Smooth muscle cell (in vitro differentiated cells): ENCODE results near the gene HNRNPLL. TPM values are rescaled to one million over a fixed set of nuclear protein-coding genes. Genes with fewer than 3 reads are reported as not detected.

Experiments used
- DNase-seq: peaks from one replicate; lab custom pipeline; 2025; ENCODE audit not compliant: unreplicated experiment; lab: John Stamatoyannopoulos, UW
- H2AFZ ChIP-seq: fragments of 200-600 bp; sonication (generic); 2 replicates; pipeline ENCODE4 v1.6.0; 2016; ENCODE audit warnings: antibody characterized with exemption, low read depth, mild to moderate bottlenecking
- H3F3A ChIP-seq: fragments of 200-600 bp; sonication (generic); 2 replicates; pipeline ENCODE4 v1.6.0; 2017; ENCODE audit warnings: antibody characterized with exemption, low read depth
- H3K27ac ChIP-seq: fragments of 200-600 bp; sonication (generic); 2 replicates; pipeline ENCODE4 v1.5.1; 2016; ENCODE audit warnings: low read depth, mild to moderate bottlenecking
- H3K27me3 ChIP-seq: fragments of 200-600 bp; sonication (generic); 2 replicates; pipeline ENCODE4 v1.6.1; 2016; ENCODE audit warnings: low read depth, mild to moderate bottlenecking
- H3K36me3 ChIP-seq: fragments of 200-600 bp; sonication (generic); 2 replicates; pipeline ENCODE4 v1.5.1; 2016; ENCODE audit warnings: low read depth
- H3K4me1 ChIP-seq: fragments of 200-600 bp; sonication (generic); 2 replicates; pipeline ENCODE4 v1.5.1; 2016; ENCODE audit warnings: low read depth
- H3K4me2 ChIP-seq: fragments of 200-600 bp; sonication (generic); 2 replicates; pipeline ENCODE4 v1.6.0; 2016; ENCODE audit warnings: mild to moderate bottlenecking
- H3K4me3 ChIP-seq: fragments of 200-600 bp; sonication (generic); 2 replicates; pipeline ENCODE4 v1.5.1; 2016; ENCODE audit warnings: mild to moderate bottlenecking
- H3K79me2 ChIP-seq: fragments of 200-600 bp; sonication (generic); 2 replicates; pipeline ENCODE4 v1.6.0; 2016; ENCODE audit warnings: low read depth, mild to moderate bottlenecking
- H3K9ac ChIP-seq: fragments of 200-600 bp; sonication (generic); 2 replicates; pipeline ENCODE4 v1.6.0; 2016; ENCODE audit warnings: low read depth
- H3K9me3 ChIP-seq: fragments of 200-600 bp; sonication (generic); replicated peaks from 2 replicates; pipeline ENCODE4 v1.5.1; 2016; ENCODE audit warnings: low read depth
- H4K20me1 ChIP-seq: fragments of 200-600 bp; sonication (generic); 2 replicates; pipeline ENCODE4 v1.6.0; 2016; ENCODE audit warnings: low read depth
- WGBS: methylation state at CpG from one replicate; pipeline ENCODE4 v1.1.7; 2016; ENCODE audit warnings: low lambda C conversion rate; 5-methylcytosine and 5-hydroxymethylcytosine counted together
- polyA plus RNA-seq: library from polyadenylated mRNA; unstranded; fragments of >200 nt; fragmentation: Nextera tagmentation; extraction: Ambion mirVana; gene quantifications from 2 replicates; pipeline ENCODE4 v1.2.1, GENCODE V29; 2016
- total RNA-seq: library from RNA; depleted of rRNA; stranded (reverse); fragments of >200 nt; gene quantifications from 2 replicates; pipeline ENCODE4 v1.2.3, GENCODE V29; 2014
- TF ChIP-seq, protein P1 (sequence below): fragments of 200-600 bp; sonication (generic); IDR thresholded peaks from 2 replicates; pipeline ENCODE4 v1.5.1; 2017; ENCODE audit warnings: borderline replicate concordance, mild to moderate bottlenecking, antibody characterized with exemption; ENCODE audit not compliant: insufficient read depth, poor library complexity, severe bottlenecking

Gene HNRNPLL
- total and polyA plus RNA-seq, 2 experiments from 2014 or later, result 37.4 to 42.8 TPM

DNA sequence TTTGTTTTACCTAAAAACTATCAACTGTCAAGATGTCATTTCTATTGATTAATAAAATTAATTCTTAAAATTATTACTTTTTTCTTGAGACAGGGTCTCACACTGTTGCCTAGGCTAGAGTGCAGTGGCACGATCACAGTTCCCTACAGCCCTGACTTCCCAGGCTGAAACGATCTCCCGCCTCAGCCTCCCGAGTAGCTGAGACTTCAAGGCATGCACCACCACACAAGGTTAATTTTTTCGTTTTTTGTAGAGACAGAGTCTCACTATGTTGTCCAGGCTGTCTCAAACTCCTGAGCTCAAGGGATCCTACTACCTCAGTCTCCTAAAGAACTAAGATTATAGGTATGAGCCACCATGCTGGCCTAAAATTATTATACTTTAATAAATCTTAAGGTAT lies 18.7 kb downstream of the HNRNPLL start:
- Histone ChIP-seq H2AFZ (no peak overlapping the region), H3K79me2 (peaks cover 80% of the 10 kb centered on the region), H3K27me3 (no peaks in the 10 kb centered on the region), H4K20me1 (peaks cover 89% of the 10 kb centered on the region), H3K4me1 (no peaks in the 10 kb centered on the region), H3K4me2 (no peak overlapping the region), H3K4me3 (no peak overlapping the region), H3K36me3 (peaks cover 9% of the 10 kb centered on the region), H3F3A (no peaks in the 10 kb centered on the region), H3K9ac (no peak overlapping the region), H3K9me3 (no peaks in the 10 kb centered on the region), H3K27ac (no peak overlapping the region)
- TF ChIP-seq, protein P1, sequence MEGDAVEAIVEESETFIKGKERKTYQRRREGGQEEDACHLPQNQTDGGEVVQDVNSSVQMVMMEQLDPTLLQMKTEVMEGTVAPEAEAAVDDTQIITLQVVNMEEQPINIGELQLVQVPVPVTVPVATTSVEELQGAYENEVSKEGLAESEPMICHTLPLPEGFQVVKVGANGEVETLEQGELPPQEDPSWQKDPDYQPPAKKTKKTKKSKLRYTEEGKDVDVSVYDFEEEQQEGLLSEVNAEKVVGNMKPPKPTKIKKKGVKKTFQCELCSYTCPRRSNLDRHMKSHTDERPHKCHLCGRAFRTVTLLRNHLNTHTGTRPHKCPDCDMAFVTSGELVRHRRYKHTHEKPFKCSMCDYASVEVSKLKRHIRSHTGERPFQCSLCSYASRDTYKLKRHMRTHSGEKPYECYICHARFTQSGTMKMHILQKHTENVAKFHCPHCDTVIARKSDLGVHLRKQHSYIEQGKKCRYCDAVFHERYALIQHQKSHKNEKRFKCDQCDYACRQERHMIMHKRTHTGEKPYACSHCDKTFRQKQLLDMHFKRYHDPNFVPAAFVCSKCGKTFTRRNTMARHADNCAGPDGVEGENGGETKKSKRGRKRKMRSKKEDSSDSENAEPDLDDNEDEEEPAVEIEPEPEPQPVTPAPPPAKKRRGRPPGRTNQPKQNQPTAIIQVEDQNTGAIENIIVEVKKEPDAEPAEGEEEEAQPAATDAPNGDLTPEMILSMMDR, result no peak
- 95% methylated on average over 5 of the region's 5 CpGs for WGBS
- DNase-seq, result no peak

DNA sequence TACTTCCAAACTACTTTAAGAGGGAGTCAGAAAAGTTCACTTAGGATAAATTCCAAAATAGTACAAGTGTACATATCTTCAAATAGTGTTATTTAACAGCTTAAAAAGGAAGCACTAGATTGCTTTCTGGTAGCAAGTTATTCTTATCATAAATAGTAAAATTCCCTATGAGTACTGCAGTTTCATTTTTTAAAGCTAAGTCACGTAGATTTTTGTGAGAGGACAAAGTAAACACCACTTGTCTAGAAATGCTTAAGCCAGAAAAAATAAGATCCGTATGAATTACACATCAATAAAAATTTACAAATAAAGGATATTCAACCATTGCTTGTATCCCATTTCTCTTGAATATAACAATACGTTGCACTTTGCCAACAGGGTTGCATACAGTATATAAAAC lies 19.2 kb downstream of the HNRNPLL start:
- TF ChIP-seq, protein P1, result no peak
- Histone ChIP-seq H2AFZ (no peak overlapping the region), H3K9me3 (no peaks in the 10 kb centered on the region), H3K79me2 (peaks cover 80% of the 10 kb centered on the region), H4K20me1 (peaks cover 89% of the 10 kb centered on the region), H3F3A (no peaks in the 10 kb centered on the region), H3K4me1 (no peaks in the 10 kb centered on the region), H3K4me3 (no peak overlapping the region), H3K27me3 (no peaks in the 10 kb centered on the region), H3K36me3 (peaks cover 9% of the 10 kb centered on the region), H3K4me2 (no peak overlapping the region), H3K9ac (no peak overlapping the region), H3K27ac (peak overlapping the region; percentile 18)
- DNase-seq, result no peak
- 93% methylated on average over 3 of the region's 3 CpGs for WGBS

DNA sequence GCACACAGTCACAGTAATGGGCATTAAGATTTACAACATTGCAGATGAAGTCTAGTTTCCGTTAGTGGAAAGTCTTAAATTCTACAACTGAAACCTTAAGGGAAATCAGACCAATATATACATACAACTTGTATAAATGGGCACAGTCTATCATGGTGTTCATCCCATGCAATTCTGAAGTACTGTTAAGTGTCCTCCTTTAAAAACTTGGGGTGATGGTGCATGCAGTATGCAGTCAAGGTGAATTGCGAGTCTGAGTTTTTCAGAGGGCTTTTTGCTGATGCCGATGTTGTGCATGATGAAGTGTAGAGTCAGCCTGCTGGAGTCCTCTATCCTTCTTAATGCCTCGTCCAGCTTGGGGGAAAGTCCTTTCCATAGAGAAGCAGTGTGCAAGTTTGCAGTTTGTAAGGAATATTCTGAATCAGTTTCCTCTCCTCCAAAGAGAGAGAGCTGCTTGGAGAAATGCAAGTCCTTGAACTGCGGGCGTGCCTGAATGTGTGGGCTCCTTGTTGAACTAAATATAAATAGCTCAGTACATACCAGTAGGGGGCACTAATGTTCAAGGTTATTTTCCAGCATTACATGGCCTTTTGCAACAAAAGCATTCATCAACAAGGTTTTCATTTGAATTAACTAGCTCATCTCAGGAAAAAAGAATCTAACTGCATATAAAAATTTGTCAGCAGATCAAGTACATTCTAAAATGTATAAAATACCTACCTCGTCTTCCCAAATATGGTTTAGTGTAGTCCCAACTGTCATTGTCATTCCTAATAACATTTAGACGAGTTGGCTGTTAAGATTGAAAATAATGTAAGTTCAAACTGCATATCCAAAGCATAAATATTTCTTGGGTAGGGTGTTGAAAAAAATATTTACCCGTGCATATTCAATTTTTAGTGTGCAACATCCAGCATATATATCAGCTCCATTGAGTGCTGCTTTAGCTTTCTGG lies 21.3 kb downstream of the HNRNPLL start:
- DNase-seq, result no peak
- Histone ChIP-seq H2AFZ (no peak overlapping the region), H3K9ac (no peak overlapping the region), H3K27me3 (no peaks in the 10 kb centered on the region), H3K79me2 (peaks cover 74% of the 10 kb centered on the region), H3K27ac (no peak overlapping the region), H3K4me3 (no peak overlapping the region), H3K9me3 (no peaks in the 10 kb centered on the region), H3K36me3 (peaks cover 9% of the 10 kb centered on the region), H3K4me1 (no peaks in the 10 kb centered on the region), H3K4me2 (no peak overlapping the region), H3F3A (peaks cover 3% of the 10 kb centered on the region), H4K20me1 (peaks cover 87% of the 10 kb centered on the region)
- 80% methylated on average over 9 of the region's 9 CpGs for WGBS
- TF ChIP-seq, protein P1, result peak; percentile 76
